A549 (cell line): ENCODE data around the gene IRF1. TPM values are rescaled to one million over a fixed set of nuclear protein-coding genes. Genes with fewer than 3 reads are reported as not detected.

ENCODE experiments used
- ATAC-seq, 2 experiments: fragments of 200-7000 bp in 1 of 2; fragments of >200 bp in 1 of 2; cut with Nextera tagmentation in 1 of 2; cut with Tn5 transposase in 1 of 2; 3 replicates each; pipeline versions ENCODE4 v1.8.0 to v1.9.1; 2018 to 2020; ENCODE audit warnings: mild to moderate bottlenecking in 1 of 2, moderate library complexity in 1 of 2
- CTCF ChIA-PET: fragments of 300-600 bp; sonication (Branson Sonifier 250); formaldehyde crosslinking; extraction: SDS; loops from one replicate; lab custom pipeline; 2021; ENCODE audit warnings: antibody characterized with exemption, inconsistent platforms; lab: Yijun Ruan, JAX
- POLR2A ChIA-PET: fragments of 350-600 bp; formaldehyde crosslinking; extraction: SDS; loops from one replicate; lab custom pipeline; 2021; ENCODE audit warnings: antibody characterized with exemption, inconsistent platforms; lab: Yijun Ruan, JAX
- DNase-seq, 2 experiments: peaks; one replicate each; pipeline versions ENCODE4 v3.0.0 to v3.0.0-alpha.2; 2011 to 2016; ENCODE audit warnings: low read depth in 1 of 2, low spot score in 1 of 2
- FAIRE-seq: peaks from 2 replicates; lab custom pipeline; 2011; peaks lifted over from hg19 to GRCh38; lab: Jason Lieb, UNC
- H3K27ac ChIP-seq, 2 experiments: fragments of >200 bp; sonication (Bioruptor Twin); formaldehyde crosslinking; 3 replicates each; pipeline ENCODE4 v1.5.1; 2016 to 2017
- H3K4me1 ChIP-seq: fragments of >200 bp; sonication (Bioruptor Twin); formaldehyde crosslinking; 3 replicates; pipeline ENCODE4 v1.6.1; 2016
- H3K4me2 ChIP-seq: fragments of >200 bp; sonication (Bioruptor Twin); formaldehyde crosslinking; 3 replicates; pipeline ENCODE4 v1.6.1; 2016
- H3K4me3 ChIP-seq: fragments of >200 bp; sonication (Bioruptor Twin); formaldehyde crosslinking; 3 replicates; pipeline ENCODE4 v1.5.1; 2016
- H3K9me3 ChIP-seq: fragments of >200 bp; sonication (Bioruptor Twin); formaldehyde crosslinking; 3 replicates; pipeline ENCODE4 v1.6.1; 2016
- CBX8 ChIP-seq: fragments of 200-600 bp; sonication (generic); IDR thresholded peaks from 2 replicates; pipeline ENCODE4 v1.6.1; 2016
- FOXS1 ChIP-seq: fragments of 250-450 bp; sonication (Bioruptor Pico); IDR thresholded peaks from 2 replicates; pipeline ENCODE4 v1.5.0; 2020; ENCODE audit warnings: mild to moderate bottlenecking, moderate library complexity
- GATA3 ChIP-seq: IDR thresholded peaks from 2 replicates; pipeline ENCODE4 v1.6.1; 2012; ENCODE audit warnings: borderline replicate concordance
- HOXA7 ChIP-seq: fragments of 250-450 bp; sonication (Bioruptor Pico); IDR thresholded peaks from 2 replicates; pipeline ENCODE4 v1.5.0; 2020; ENCODE audit warnings: mild to moderate bottlenecking, moderate library complexity
- MYC ChIP-seq: IDR thresholded peaks from 2 replicates; pipeline ENCODE4 v1.6.1; 2012; ENCODE audit warnings: mild to moderate bottlenecking, inconsistent platforms, low read length, improper control_type of control experiment, borderline replicate concordance
- POLR2AphosphoS2 ChIP-seq: conservative IDR thresholded peaks from 2 replicates; pipeline ENCODE4 v1.6.1; 2012; ENCODE audit warnings: low read length, improper control_type of control experiment, inconsistent platforms
- RFX5 ChIP-seq: fragments of 450-650 bp; IDR thresholded peaks from 2 replicates; pipeline ENCODE4 v1.7.1; 2014; ENCODE audit warnings: antibody characterized with exemption, mild to moderate bottlenecking, moderate library complexity
- SMC3 ChIP-seq: fragments of >200 bp; sonication (Bioruptor Twin); formaldehyde crosslinking; IDR thresholded peaks from 3 replicates; pipeline ENCODE4 v1.6.1; 2018; ENCODE audit warnings: inconsistent platforms
- TFCP2L1 ChIP-seq: fragments of 250-450 bp; sonication (Bioruptor Pico); IDR thresholded peaks from 2 replicates; pipeline ENCODE4 v1.5.0; 2021; ENCODE audit warnings: mild to moderate bottlenecking
- ZC3H11A ChIP-seq: fragments of 450-650 bp; IDR thresholded peaks from 2 replicates; pipeline ENCODE4 v1.6.1; 2014; ENCODE audit warnings: antibody characterized with exemption, mild to moderate bottlenecking
- ZFP36 ChIP-seq: fragments of 450-650 bp; IDR thresholded peaks from 2 replicates; pipeline ENCODE4 v1.6.1; 2014; ENCODE audit warnings: borderline replicate concordance; ENCODE audit not compliant: partially characterized antibody
- ZSCAN20 ChIP-seq: fragments of 250-450 bp; sonication (Bioruptor Pico); IDR thresholded peaks from 2 replicates; pipeline ENCODE4 v1.8.0; 2022; ENCODE audit warnings: mild to moderate bottlenecking, moderate library complexity
- WGBS: methylation state at CpG from one replicate; pipeline ENCODE4 v1.1.6; 2017; ENCODE audit errors: missing lambda C conversion rate; 5-methylcytosine and 5-hydroxymethylcytosine counted together
- polyA plus RNA-seq, 4 experiments: library from polyadenylated mRNA; depleted of rRNA in 3 of 4; stranded (reverse); fragments of >200 nt; fragmentation: RNase III in 1 of 4; extraction: RNeasy Plus Mini Kit Qiagen cat#74134 plus additional on column Dnase treatment in 1 of 4; gene quantifications; 2 replicates in 3 of 4; 3 replicates in 1 of 4; pipeline ENCODE4 v1.2.3, GENCODE V29; 2011 to 2017
- TF ChIP-seq, protein P1 (sequence below): IDR thresholded peaks from 2 replicates; pipeline ENCODE4 v1.6.1; 2012; ENCODE audit warnings: low read depth, borderline replicate concordance
- TF ChIP-seq, protein P2 (sequence below): fragments of 200-600 bp; sonication (generic); IDR thresholded peaks from 2 replicates; pipeline ENCODE4 v1.6.1; 2016; ENCODE audit warnings: antibody characterized with exemption, mild to moderate bottlenecking, moderate library complexity
- TF ChIP-seq, protein P3 (sequence below): fragments of >200 bp; sonication (Bioruptor Twin); formaldehyde crosslinking; IDR thresholded peaks from 2 replicates; pipeline ENCODE4 v1.6.1; 2016
- TF ChIP-seq, protein P4 (sequence below): IDR thresholded peaks from 2 replicates; pipeline ENCODE4 v1.6.1; 2012
- TF ChIP-seq, protein P5 (sequence below): fragments of 450-650 bp; IDR thresholded peaks from 2 replicates; pipeline ENCODE4 v1.6.1; 2014; ENCODE audit warnings: antibody characterized with exemption
- TF ChIP-seq, protein P6 (sequence below): fragments of >200 bp; sonication (Bioruptor Twin); formaldehyde crosslinking; IDR thresholded peaks from 3 replicates; pipeline ENCODE4 v1.6.1; 2016

Gene IRF1
- polyA plus RNA-seq, 2 of the 4 experiments (the other 2 are of a cell fraction), result 10.9 to 13.3 TPM

DNA sequence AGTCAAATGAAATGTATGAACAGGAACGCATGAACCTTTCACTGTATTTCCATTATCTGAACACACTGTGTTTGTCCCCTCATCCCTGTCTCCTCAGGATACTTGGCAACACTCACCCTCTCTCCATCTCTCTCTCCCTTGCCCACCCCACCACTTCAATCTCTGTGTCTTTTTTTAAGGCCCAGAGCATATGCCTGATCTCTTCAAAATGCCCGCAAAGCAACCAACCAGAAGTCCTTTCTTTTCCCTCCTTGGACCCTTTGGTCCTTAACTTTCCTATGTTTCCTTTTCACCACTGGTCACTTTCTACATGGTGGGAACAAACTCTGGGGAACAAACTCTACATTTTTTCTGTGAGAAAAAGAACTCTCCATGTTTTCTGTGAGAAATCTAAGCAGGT lies 3.2 kb upstream of the IRF1 start:
- Histone ChIP-seq H3K27ac (peak overlapping the region in 1 of 2 experiments; percentile 97; a peak in 4 of 6 replicates), H3K9me3 (no peaks in the 10 kb centered on the region), H3K4me3 (no peak overlapping the region), H3K4me1 (peaks cover 48% of the 10 kb centered on the region), H3K4me2 (no peak overlapping the region)
- ChIA-PET CTCF (interaction anchor here (3.6 to 4.8 kb wide), 2 partner anchors 83 to 107 kb away, joined by 18 to 20 read pairs; no protein-coding TSS in a partner anchor), POLR2A (no interaction called here)
- WGBS, result 96% methylated on average over 2 of the region's 2 CpGs
- DNase-seq (no peak), ATAC-seq (no peak), FAIRE-seq (no peak)
- TF ChIP-seq, protein P1, sequence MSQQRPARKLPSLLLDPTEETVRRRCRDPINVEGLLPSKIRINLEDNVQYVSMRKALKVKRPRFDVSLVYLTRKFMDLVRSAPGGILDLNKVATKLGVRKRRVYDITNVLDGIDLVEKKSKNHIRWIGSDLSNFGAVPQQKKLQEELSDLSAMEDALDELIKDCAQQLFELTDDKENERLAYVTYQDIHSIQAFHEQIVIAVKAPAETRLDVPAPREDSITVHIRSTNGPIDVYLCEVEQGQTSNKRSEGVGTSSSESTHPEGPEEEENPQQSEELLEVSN, result no peak
- TF ChIP-seq SMC3 (no peak), RFX5 (no peak), FOXS1 (CRISPR knock-in tag) (no peak), POLR2AphosphoS2 (no peak), ZC3H11A (no peak)
- TF ChIP-seq, protein P2, sequence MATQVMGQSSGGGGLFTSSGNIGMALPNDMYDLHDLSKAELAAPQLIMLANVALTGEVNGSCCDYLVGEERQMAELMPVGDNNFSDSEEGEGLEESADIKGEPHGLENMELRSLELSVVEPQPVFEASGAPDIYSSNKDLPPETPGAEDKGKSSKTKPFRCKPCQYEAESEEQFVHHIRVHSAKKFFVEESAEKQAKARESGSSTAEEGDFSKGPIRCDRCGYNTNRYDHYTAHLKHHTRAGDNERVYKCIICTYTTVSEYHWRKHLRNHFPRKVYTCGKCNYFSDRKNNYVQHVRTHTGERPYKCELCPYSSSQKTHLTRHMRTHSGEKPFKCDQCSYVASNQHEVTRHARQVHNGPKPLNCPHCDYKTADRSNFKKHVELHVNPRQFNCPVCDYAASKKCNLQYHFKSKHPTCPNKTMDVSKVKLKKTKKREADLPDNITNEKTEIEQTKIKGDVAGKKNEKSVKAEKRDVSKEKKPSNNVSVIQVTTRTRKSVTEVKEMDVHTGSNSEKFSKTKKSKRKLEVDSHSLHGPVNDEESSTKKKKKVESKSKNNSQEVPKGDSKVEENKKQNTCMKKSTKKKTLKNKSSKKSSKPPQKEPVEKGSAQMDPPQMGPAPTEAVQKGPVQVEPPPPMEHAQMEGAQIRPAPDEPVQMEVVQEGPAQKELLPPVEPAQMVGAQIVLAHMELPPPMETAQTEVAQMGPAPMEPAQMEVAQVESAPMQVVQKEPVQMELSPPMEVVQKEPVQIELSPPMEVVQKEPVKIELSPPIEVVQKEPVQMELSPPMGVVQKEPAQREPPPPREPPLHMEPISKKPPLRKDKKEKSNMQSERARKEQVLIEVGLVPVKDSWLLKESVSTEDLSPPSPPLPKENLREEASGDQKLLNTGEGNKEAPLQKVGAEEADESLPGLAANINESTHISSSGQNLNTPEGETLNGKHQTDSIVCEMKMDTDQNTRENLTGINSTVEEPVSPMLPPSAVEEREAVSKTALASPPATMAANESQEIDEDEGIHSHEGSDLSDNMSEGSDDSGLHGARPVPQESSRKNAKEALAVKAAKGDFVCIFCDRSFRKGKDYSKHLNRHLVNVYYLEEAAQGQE, result no peak
- TF ChIP-seq, protein P3, sequence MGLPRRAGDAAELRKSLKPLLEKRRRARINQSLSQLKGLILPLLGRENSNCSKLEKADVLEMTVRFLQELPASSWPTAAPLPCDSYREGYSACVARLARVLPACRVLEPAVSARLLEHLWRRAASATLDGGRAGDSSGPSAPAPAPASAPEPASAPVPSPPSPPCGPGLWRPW, result no peak
- TF ChIP-seq, protein P4, sequence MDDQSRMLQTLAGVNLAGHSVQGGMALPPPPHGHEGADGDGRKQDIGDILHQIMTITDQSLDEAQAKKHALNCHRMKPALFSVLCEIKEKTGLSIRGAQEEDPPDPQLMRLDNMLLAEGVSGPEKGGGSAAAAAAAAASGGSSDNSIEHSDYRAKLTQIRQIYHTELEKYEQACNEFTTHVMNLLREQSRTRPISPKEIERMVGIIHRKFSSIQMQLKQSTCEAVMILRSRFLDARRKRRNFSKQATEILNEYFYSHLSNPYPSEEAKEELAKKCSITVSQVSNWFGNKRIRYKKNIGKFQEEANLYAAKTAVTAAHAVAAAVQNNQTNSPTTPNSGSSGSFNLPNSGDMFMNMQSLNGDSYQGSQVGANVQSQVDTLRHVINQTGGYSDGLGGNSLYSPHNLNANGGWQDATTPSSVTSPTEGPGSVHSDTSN, result no peak
- TF ChIP-seq, protein P5, sequence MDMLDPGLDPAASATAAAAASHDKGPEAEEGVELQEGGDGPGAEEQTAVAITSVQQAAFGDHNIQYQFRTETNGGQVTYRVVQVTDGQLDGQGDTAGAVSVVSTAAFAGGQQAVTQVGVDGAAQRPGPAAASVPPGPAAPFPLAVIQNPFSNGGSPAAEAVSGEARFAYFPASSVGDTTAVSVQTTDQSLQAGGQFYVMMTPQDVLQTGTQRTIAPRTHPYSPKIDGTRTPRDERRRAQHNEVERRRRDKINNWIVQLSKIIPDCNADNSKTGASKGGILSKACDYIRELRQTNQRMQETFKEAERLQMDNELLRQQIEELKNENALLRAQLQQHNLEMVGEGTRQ, result no peak

DNA sequence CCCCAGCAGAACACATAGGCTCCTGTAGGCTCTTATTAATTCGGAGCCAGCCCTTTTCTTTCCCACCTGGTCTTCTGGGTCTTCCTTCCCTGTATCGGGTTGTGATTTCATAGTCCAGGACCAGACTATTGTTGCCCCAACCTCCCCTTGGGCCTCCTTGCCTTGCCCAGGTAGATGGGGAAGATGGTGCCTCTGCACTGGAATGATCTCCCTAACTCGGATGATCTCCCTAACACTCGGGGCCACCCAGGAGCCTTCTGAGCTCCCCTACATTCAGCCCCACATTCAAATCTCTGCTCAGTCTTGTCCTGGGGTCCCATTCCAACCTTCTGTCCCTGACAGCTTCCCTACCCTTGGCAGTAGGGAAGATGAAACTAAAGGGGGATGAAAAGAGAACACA lies 2.7 kb upstream of the IRF1 start:
- Histone ChIP-seq H3K4me2 (no peak overlapping the region), H3K27ac (peak overlapping the region in 1 of 2 experiments; percentile 31; a peak in 2 of 6 replicates), H3K4me1 (peaks cover 47% of the 10 kb centered on the region), H3K9me3 (no peaks in the 10 kb centered on the region), H3K4me3 (no peak overlapping the region)
- FAIRE-seq (no peak), ATAC-seq (no peak), DNase-seq (no peak)
- TF ChIP-seq MYC (no peak), CBX8 (no peak), HOXA7 (no peak), TFCP2L1 (CRISPR knock-in tag) (no peak), GATA3 (no peak), ZSCAN20 (CRISPR knock-in tag) (no peak), ZFP36 (no peak), FOXS1 (CRISPR knock-in tag) (no peak)
- TF ChIP-seq, protein P6, sequence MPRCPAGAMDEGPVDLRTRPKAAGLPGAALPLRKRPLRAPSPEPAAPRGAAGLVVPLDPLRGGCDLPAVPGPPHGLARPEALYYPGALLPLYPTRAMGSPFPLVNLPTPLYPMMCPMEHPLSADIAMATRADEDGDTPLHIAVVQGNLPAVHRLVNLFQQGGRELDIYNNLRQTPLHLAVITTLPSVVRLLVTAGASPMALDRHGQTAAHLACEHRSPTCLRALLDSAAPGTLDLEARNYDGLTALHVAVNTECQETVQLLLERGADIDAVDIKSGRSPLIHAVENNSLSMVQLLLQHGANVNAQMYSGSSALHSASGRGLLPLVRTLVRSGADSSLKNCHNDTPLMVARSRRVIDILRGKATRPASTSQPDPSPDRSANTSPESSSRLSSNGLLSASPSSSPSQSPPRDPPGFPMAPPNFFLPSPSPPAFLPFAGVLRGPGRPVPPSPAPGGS, result no peak
- ChIA-PET POLR2A (no interaction called here), CTCF (interaction anchor here (3.6 to 4.8 kb wide), 3 partner anchors 8 to 107 kb away, joined by 18 to 30 read pairs (median 20); no protein-coding TSS in a partner anchor)
- WGBS, result 89% methylated on average over 4 of the region's 4 CpGs
